ENCODE measurements around the gene CAMK1D.

CAMK1D gene

GRCh38 chr10:12603766-12604470 is 254.6 kb downstream of the CAMK1D start:
- TF ChIP-seq POLR2A (IDR thresholded peaks at IDR 0.05; ENCODE audit: low read depth, low read length): no peak
- DNase-seq (ENCODE audit: insufficient read length, low spot score): no peak
- no peak for FAIRE-seq

DNA sequence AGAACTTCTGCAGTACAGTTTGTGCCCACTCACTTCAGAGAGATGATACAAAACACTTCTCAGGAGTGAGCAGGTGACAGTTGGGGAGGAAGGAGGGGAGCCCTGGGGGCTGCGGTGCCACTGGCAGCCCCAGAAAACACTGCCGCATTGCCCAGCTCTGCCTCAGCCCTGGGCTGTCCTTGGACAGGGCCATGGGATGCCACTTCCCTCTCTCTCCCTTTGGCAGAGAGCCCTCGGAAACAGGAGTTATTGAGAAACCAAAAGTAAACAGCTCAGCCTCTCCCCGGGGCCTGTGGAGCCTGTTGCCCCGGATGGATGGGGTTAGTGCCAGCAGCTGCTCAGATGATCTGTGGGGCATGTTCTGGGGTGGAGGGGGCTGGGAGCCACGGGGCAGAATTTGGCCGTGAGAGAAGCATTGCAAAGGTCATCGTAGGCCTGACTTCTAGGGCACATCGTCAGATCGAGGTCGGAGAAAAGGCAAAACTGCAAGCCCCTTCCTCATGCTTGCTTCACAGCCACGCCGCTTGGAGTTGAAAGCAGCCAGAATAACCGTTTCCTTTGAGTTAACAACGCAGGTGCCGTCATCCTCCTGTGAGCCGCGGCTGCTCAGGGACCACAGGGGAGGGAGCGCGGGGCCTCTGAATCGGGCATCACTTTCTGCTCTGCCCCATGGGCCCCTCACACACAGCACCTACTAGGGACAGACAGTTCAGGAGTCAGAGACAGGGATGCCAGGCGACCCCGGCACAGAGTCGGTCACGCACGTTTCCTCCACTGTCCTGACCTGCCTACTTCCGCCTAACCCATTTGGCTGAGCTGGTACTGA is 256.4 kb downstream of the CAMK1D start:
- peak; percentile 66 for DNase-seq (ENCODE audit: insufficient read length, low spot score)
- no peak for TF ChIP-seq POLR2A (IDR thresholded peaks at IDR 0.05; ENCODE audit: low read depth, low read length)
- no peak for FAIRE-seq

GRCh38 chr10:12606461-12606860 is 257.1 kb downstream of the CAMK1D start:
- no peak for FAIRE-seq

DNA sequence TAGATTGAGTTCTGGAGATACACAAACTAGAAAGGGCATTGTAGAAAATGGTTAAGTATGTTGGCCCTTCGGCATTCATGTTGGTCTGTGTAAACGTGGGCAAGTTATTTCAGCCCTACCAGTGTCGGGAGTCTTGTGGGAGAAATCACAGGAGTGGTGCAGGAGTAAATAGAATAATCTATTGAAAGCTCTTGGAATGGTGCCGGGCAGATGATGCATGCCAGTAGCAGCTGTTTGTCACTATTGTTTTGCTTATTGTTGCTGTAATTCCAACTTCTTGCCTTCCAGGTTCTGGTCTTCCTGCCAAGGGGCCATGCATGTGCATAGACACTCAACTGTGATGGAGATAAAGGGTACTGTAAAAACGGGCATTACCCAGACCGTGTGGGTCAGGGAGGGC is 259.4 kb downstream of the CAMK1D start:
- FAIRE-seq (no peak), DNase-seq (ENCODE audit: insufficient read length, low spot score) (no peak)
- no peak for TF ChIP-seq POLR2A (IDR thresholded peaks at IDR 0.05; ENCODE audit: low read depth, low read length)

More at GRCh38 chr10:12606461-12606860, 257.1 kb downstream of the CAMK1D start:
- DNase-seq (ENCODE audit: insufficient read length, low spot score): no peak
- no peak for TF ChIP-seq POLR2A (IDR thresholded peaks at IDR 0.05; ENCODE audit: low read depth, low read length)

- no peak for TF ChIP-seq POLR2A (IDR thresholded peaks at IDR 0.05; ENCODE audit: low read depth, low read length)
- DNase-seq (ENCODE audit: insufficient read length, low spot score) (no peak), FAIRE-seq (no peak)
Measured at GRCh38 chr10:12609435-12609834, 260.1 kb downstream of the CAMK1D start.

- no peak for FAIRE-seq
- DNase-seq (ENCODE audit: insufficient read length, low spot score): no peak
- no peak for TF ChIP-seq POLR2A (IDR thresholded peaks at IDR 0.05; ENCODE audit: low read depth, low read length)
Measured at GRCh38 chr10:12613136-12613535, 263.8 kb downstream of the CAMK1D start.

DNA sequence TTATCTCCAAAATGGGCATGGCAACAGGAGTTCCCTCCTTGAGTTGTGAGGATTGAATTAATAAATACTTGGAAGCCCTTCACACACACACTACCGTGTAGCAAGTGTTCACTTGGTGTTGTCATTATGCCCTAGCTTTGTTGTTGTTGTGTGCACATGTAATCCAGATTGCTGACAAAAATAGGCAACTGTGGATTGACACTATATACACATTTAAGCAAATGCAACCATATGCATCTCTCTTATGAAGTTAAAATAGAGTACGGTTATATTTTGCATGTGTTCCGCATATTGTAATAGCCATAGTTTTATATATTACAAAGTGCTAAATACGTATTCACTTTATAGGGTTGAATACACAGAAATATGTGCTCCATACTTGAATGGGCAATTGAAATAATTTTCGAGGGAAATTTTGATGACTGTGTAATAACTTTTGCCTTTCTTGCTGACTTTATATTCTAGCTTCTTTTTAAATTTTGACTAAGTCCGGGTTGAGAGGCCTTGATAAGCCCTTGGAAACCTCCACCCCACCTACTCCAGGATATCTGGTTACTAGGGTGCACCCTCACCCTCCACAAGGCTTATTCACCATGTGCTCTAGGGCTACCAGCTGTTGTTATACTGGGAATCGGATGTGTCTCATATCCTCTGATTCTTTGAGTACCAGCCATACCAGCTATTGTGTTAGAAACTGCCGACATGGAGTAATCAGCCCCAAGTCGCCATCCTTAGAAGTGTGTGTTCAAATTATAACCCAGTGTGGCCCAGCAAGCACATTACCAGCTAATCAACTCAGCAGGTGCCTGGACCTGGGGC is 265.0 kb downstream of the CAMK1D start:
- DNase-seq (ENCODE audit: insufficient read length, low spot score) (no peak), FAIRE-seq (no peak)
- no peak for TF ChIP-seq POLR2A (IDR thresholded peaks at IDR 0.05; ENCODE audit: low read depth, low read length)

DNA sequence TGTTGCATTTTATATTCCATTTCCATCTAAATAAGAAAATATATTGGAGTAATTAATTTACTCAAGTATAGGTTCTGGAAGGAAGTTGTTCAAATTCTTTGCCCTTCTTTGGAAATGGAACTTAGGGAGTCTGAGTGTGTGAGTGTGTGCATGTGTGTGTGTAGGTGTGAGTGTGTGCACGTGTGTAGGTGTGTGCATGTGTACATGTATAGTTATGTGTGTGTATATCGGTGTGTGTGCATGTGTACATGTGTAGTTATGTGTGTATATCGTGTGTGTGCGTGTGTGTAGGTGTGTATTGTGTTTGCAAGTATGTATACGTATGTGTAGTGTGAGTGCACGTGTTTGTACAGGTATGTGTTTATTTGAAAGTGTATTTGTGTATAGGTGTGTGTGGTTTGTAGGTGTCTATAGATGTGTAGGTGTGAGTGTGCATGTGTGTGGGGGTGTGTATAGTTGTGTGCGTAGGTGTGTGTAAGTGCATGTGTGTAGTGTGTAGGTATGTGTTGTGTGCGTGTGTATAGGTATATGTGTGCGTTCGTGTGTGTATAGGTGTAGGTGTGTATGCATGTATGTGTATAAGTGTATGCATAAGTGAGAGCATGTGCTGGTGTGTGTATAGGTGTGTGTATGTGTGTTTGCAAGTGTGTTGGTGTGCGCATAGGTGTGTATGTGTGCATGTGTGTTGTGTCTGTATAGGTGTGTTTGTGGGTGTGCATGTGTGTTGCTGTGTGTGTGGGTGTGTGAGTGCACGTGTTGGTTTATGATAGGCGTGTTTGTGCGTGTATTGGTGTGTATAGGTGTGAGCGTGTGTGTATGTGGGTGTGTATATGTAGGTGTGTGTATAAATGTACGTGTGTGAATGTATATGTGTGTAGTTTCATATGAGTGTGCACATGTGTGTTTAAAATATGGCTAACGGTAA is 266.2 kb downstream of the CAMK1D start:
- no peak for TF ChIP-seq POLR2A (IDR thresholded peaks at IDR 0.05; ENCODE audit: low read depth, low read length)
- DNase-seq (ENCODE audit: insufficient read length, low spot score): no peak
- no peak for FAIRE-seq

DNA sequence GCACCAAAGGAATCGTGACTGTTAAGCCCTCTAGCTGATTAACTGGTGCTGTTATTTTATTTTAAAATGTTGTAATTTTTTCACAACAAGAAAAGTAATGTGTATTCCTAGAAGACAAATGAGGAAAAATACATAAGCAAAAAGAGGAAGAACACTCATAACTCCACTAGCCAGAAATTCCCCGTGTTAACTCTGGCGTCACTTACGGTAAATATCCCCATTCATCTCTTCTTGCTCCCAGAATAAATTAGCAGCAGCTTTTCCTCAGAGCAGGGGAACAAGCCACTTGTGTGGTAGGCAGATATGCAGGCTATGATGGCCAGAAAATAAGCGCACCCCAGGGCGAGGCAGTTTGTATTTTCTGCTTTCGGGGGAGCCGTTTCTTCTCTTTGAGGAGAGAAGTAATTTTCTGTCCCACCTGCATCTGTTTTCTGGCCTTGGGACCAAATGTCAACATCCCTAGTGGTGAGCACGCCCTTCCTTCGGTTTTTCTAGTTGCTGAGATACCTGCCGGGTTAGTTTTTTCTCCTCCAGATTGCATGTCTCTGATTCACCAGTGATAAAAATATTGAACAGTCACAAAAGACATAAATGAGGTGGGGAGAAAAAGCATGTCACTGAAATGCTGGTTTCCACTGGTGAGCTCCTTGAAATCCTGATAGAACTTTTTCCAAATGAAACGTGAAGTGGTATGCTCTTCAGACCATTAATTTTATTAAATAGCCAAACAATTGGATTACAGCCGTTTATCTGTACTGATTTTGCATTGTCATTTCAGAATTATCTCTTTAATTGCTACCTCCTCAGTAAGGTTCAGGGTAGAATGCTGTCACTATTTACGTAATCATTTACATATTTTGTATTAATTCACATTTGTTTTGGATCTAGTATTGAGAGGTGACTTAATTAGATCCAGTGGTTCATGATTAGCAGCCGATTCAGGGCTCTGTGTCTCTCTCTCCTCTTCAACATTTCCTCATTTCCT is 268.1 kb downstream of the CAMK1D start:
- FAIRE-seq (no peak), DNase-seq (ENCODE audit: insufficient read length, low spot score) (no peak)

DNA sequence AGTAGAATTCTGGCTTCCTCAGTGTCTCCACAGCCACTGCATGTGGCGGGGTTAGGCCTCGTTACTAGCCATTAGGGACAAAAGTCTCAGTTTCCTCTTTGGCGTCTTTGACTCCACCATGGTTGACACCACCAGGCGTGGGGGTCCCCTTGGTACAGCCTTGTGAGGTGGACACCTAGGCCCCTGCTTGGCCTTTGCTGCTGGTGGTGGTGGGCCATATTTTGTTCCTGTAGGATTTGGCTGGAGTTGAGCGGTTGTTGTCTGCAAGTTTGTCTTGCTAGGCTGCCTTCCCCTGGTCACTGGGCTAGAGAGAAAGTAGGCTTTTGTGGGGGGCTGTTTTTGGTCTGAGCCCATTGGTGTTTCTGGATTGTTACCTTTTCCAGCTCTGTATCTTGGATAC is 272.7 kb downstream of the CAMK1D start:
- no peak for TF ChIP-seq POLR2A (IDR thresholded peaks at IDR 0.05; ENCODE audit: low read depth, low read length)
- DNase-seq (ENCODE audit: insufficient read length, low spot score): no peak
- no peak for FAIRE-seq

More for the DNA sequence above, 268.1 kb downstream of the CAMK1D start:
- no peak for TF ChIP-seq POLR2A (IDR thresholded peaks at IDR 0.05; ENCODE audit: low read depth, low read length)

- TF ChIP-seq POLR2A (IDR thresholded peaks at IDR 0.05; ENCODE audit: low read depth, low read length): no peak
- DNase-seq (ENCODE audit: insufficient read length, low spot score): no peak
- FAIRE-seq: no peak
Measured at GRCh38 chr10:12622691-12623090, 273.3 kb downstream of the CAMK1D start.

- no peak for TF ChIP-seq POLR2A (IDR thresholded peaks at IDR 0.05; ENCODE audit: low read depth, low read length)
- DNase-seq (ENCODE audit: insufficient read length, low spot score) (no peak), FAIRE-seq (no peak)
Measured at GRCh38 chr10:12625393-12626023, 276.2 kb downstream of the CAMK1D start.

All from H54 (cell line).